Measurements from ENCODE around the gene CPZ.

Gene CPZ

DNA sequence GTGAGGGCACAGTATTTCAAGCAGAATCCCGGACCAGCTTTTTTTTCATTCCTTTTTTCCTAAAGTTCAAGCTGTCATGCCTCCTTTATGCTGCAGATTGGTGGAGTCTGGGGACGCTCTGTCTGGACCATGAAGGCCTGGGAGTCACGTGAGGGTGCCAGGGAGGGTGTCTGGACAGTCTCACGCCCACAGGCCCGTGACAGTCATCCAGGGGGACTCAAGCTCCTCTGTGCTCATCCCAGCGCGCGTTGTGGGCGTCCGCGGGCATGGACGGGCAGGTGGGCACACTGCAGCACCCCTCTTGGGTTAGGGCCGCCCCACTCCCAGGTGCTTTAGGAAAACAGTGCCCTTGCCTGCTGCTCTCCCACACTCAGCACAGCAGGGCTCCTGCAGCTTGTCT is 4.8 kb downstream of the CPZ start:
- WGBS (ENCODE audit: insufficient coverage), result 94% methylated on average over 11 of the region's 13 CpGs
- H3K36me3 ChIP-seq (ENCODE audit: control insufficient read depth in 4 of 4, insufficient read depth in 4 of 4, low read length in 3 of 4), result no peaks in the 10 kb centered on the region
- H3K9me3 ChIP-seq (ENCODE audit: control extremely low read depth in 1 of 5, control insufficient read depth in 4 of 5, insufficient read depth in 2 of 5, low read depth in 1 of 5, low read length in 4 of 5), result no peaks in the 10 kb centered on the region
- H3K4me3 ChIP-seq (ENCODE audit: control insufficient read depth in 1 of 7, extremely low read depth in 1 of 7, insufficient read depth in 4 of 7, low read depth in 2 of 7, low read length in 6 of 7), result no peak overlapping the region
- ChIA-PET POLR2A (no interaction called here), CTCF (interaction anchor here (1.2 to 1.7 kb wide), 2 partner anchors 10 to 129 kb away, joined by 4 to 13 read pairs; no protein-coding TSS in a partner anchor)
- DNase-seq, result no peak
- H3K27ac ChIP-seq (ENCODE audit: insufficient read depth in 1 of 2, low read depth in 1 of 2, low read length in 2 of 2, poor library complexity in 1 of 2, severe bottlenecking in 2 of 2), result no peak overlapping the region
- H3K4me1 ChIP-seq (ENCODE audit: control extremely low read depth in 1 of 4, control insufficient read depth in 4 of 4, insufficient read depth in 4 of 4, low read length in 3 of 4), result no peaks in the 10 kb centered on the region
- H3K27me3 ChIP-seq (replicated peaks in 2 of 5; ENCODE audit: control insufficient read depth in 4 of 5, insufficient read depth in 5 of 5, low read length in 4 of 5), result peaks cover 0 to 30% (median 12%) of the 10 kb centered on the region in 5 experiments

DNA sequence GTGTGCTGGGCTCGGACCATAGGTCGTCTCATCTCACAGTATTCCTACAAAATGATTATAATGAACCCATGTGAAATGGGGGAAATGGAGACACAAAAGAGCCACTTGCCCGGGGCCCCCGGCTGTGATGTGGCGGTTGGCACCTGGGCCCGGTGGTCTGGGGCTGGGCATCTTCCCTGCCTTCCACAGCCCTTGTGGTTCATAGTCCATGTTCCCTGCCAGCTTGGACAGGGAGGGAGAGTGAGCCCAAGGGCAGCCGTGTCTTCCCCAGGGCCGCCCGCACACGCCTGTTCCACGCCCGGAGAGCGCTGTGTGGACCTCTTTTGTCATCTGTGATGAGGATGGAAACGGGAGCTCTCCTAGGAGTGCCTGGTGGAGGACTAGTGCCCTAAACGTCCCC is 5.2 kb downstream of the CPZ start:
- POLR2A ChIA-PET, result no interaction called here
- Histone ChIP-seq H3K4me3 (ENCODE audit: control insufficient read depth in 1 of 7, extremely low read depth in 1 of 7, insufficient read depth in 4 of 7, low read depth in 2 of 7, low read length in 6 of 7) (no peak overlapping the region), H3K27ac (ENCODE audit: insufficient read depth in 1 of 2, low read depth in 1 of 2, low read length in 2 of 2, poor library complexity in 1 of 2, severe bottlenecking in 2 of 2) (no peak overlapping the region), H3K36me3 (ENCODE audit: control insufficient read depth in 4 of 4, insufficient read depth in 4 of 4, low read length in 3 of 4) (no peaks in the 10 kb centered on the region), H3K27me3 (replicated peaks in 2 of 5; ENCODE audit: control insufficient read depth in 4 of 5, insufficient read depth in 5 of 5, low read length in 4 of 5) (peaks cover 0 to 29% (median 12%) of the 10 kb centered on the region in 5 experiments), H3K9me3 (ENCODE audit: control extremely low read depth in 1 of 5, control insufficient read depth in 4 of 5, insufficient read depth in 2 of 5, low read depth in 1 of 5, low read length in 4 of 5) (no peaks in the 10 kb centered on the region), H3K4me1 (ENCODE audit: control extremely low read depth in 1 of 4, control insufficient read depth in 4 of 4, insufficient read depth in 4 of 4, low read length in 3 of 4) (no peaks in the 10 kb centered on the region)
- WGBS (ENCODE audit: insufficient coverage), result 93% methylated on average over 10 of the region's 15 CpGs
- DNase-seq, result no peak
- CTCF ChIA-PET, result interaction anchor here (1.2 to 1.7 kb wide), 2 partner anchors 10 to 130 kb away, joined by 4 to 13 read pairs; no protein-coding TSS in a partner anchor

DNA sequence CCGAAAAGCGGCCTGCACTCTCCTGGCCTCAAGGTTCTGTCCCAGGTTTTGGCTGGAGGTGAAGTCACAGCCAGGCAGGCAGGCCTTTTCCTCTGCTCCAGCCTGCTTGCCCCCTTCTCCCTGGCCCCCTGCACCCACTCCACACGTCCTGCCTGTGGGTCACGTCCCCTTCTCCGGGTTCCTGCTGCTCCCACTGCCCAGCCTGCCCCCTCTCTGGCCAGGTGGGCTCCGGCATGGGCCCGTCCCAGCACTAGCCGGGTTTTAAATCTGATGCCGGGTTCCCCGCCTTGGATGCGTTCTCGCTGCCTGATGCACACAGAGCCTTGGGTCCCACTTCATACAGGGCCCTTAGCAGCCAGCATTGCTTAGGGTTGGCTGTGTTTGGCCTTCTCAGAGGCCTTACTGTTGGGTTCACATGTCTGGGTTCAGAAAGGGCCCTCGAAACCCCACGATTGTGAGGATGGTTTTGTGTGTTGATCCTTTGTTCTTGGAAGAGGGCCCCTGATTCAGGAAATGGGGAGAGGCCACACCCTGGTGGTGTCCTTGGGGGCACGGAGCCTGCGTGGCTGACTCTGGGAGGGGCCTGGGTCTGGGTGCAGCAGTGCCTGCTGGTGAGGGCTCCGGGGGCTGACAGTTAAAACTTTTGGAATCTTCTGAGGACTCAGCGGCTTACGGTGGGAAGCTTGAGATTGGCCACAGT is 6.0 kb downstream of the CPZ start:
- H3K36me3 ChIP-seq (ENCODE audit: control insufficient read depth in 4 of 4, insufficient read depth in 4 of 4, low read length in 3 of 4), result no peaks in the 10 kb centered on the region
- DNase-seq, result no peak
- 87% methylated on average over 15 of the region's 19 CpGs for WGBS (ENCODE audit: insufficient coverage)
- CTCF ChIA-PET, result interaction anchor here (0.7 kb wide), 1 partner anchor 197 kb away, joined by 3 read pairs; no protein-coding TSS in a partner anchor
- H3K9me3 ChIP-seq (ENCODE audit: control extremely low read depth in 1 of 5, control insufficient read depth in 4 of 5, insufficient read depth in 2 of 5, low read depth in 1 of 5, low read length in 4 of 5), result no peaks in the 10 kb centered on the region
- no peak overlapping the region for H3K4me3 ChIP-seq (ENCODE audit: control insufficient read depth in 1 of 7, extremely low read depth in 1 of 7, insufficient read depth in 4 of 7, low read depth in 2 of 7, low read length in 6 of 7)
- POLR2A ChIA-PET, result no interaction called here
- H3K27me3 ChIP-seq (replicated peaks in 2 of 5; ENCODE audit: control insufficient read depth in 4 of 5, insufficient read depth in 5 of 5, low read length in 4 of 5), result peaks cover 0 to 27% (median 9%) of the 10 kb centered on the region in 5 experiments
- no peak overlapping the region for H3K27ac ChIP-seq (ENCODE audit: insufficient read depth in 1 of 2, low read depth in 1 of 2, low read length in 2 of 2, poor library complexity in 1 of 2, severe bottlenecking in 2 of 2)
- H3K4me1 ChIP-seq (ENCODE audit: control extremely low read depth in 1 of 4, control insufficient read depth in 4 of 4, insufficient read depth in 4 of 4, low read length in 3 of 4), result no peaks in the 10 kb centered on the region

DNA sequence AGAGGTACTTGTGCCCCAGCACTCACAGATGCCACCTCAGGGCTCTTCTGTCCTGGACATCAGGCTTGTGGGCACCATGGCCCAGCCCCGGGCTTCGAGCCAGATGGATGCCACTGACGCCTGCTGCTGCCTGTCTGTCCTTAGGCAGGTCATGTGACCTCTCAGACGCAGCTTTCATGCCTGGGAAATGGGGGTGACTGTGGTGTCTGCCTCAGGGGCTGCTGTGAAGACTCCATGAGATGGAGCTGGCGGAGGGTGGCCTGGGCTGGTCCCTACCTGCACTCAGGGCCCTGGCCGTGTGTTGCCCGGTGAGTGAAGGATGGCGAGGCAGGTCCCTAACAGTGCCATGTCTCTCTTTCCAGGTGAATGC is 6.5 kb downstream of the CPZ start:
- Histone ChIP-seq H3K36me3 (ENCODE audit: control insufficient read depth in 4 of 4, insufficient read depth in 4 of 4, low read length in 3 of 4) (no peaks in the 10 kb centered on the region), H3K27me3 (replicated peaks in 2 of 5; ENCODE audit: control insufficient read depth in 4 of 5, insufficient read depth in 5 of 5, low read length in 4 of 5) (peaks cover 0 to 25% (median 5%) of the 10 kb centered on the region in 5 experiments), H3K4me1 (ENCODE audit: control extremely low read depth in 1 of 4, control insufficient read depth in 4 of 4, insufficient read depth in 4 of 4, low read length in 3 of 4) (no peaks in the 10 kb centered on the region), H3K9me3 (ENCODE audit: control extremely low read depth in 1 of 5, control insufficient read depth in 4 of 5, insufficient read depth in 2 of 5, low read depth in 1 of 5, low read length in 4 of 5) (no peaks in the 10 kb centered on the region), H3K4me3 (ENCODE audit: control insufficient read depth in 1 of 7, extremely low read depth in 1 of 7, insufficient read depth in 4 of 7, low read depth in 2 of 7, low read length in 6 of 7) (no peak overlapping the region), H3K27ac (ENCODE audit: insufficient read depth in 1 of 2, low read depth in 1 of 2, low read length in 2 of 2, poor library complexity in 1 of 2, severe bottlenecking in 2 of 2) (no peak overlapping the region)
- CTCF ChIA-PET, result interaction anchor here (0.7 kb wide), 1 partner anchor 196 kb away, joined by 3 read pairs; no protein-coding TSS in a partner anchor
- POLR2A ChIA-PET, result no interaction called here
- 91% methylated on average over 8 of the region's 8 CpGs for WGBS (ENCODE audit: insufficient coverage)
- no peak for DNase-seq

DNA sequence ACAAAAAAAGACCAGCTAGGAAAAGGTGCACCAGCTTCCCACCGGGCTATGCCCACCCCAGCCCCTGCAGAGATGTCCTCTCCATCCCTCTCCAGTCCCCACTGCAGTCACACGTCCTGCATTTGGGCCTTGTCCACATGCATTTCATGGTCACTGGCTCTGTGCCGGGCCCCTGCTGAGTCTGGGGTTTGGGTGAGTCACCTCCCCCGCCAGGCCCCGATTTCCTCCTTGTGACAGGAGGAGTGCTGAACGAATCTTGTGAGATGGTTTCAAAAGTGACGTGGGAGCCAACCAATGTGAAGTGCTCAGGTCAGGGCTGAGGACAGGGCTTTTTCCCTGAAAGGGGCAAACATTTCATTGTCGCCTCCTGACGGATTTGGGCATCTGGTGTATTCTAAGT is 7.1 kb downstream of the CPZ start:
- no peaks in the 10 kb centered on the region for H3K9me3 ChIP-seq (ENCODE audit: control extremely low read depth in 1 of 5, control insufficient read depth in 4 of 5, insufficient read depth in 2 of 5, low read depth in 1 of 5, low read length in 4 of 5)
- POLR2A ChIA-PET, result no interaction called here
- H3K4me3 ChIP-seq (ENCODE audit: control insufficient read depth in 1 of 7, extremely low read depth in 1 of 7, insufficient read depth in 4 of 7, low read depth in 2 of 7, low read length in 6 of 7), result no peak overlapping the region
- no peaks in the 10 kb centered on the region for H3K4me1 ChIP-seq (ENCODE audit: control extremely low read depth in 1 of 4, control insufficient read depth in 4 of 4, insufficient read depth in 4 of 4, low read length in 3 of 4)
- peaks cover 0 to 21% (median 5%) of the 10 kb centered on the region in 5 experiments for H3K27me3 ChIP-seq (replicated peaks in 2 of 5; ENCODE audit: control insufficient read depth in 4 of 5, insufficient read depth in 5 of 5, low read length in 4 of 5)
- WGBS (ENCODE audit: insufficient coverage), result 35% methylated on average over 6 of the region's 9 CpGs
- no peak overlapping the region for H3K27ac ChIP-seq (ENCODE audit: insufficient read depth in 1 of 2, low read depth in 1 of 2, low read length in 2 of 2, poor library complexity in 1 of 2, severe bottlenecking in 2 of 2)
- CTCF ChIA-PET, result no interaction called here
- peak in 2 of 3 donors; percentile 4 to 10 for DNase-seq
- H3K36me3 ChIP-seq (ENCODE audit: control insufficient read depth in 4 of 4, insufficient read depth in 4 of 4, low read length in 3 of 4), result no peaks in the 10 kb centered on the region

DNA sequence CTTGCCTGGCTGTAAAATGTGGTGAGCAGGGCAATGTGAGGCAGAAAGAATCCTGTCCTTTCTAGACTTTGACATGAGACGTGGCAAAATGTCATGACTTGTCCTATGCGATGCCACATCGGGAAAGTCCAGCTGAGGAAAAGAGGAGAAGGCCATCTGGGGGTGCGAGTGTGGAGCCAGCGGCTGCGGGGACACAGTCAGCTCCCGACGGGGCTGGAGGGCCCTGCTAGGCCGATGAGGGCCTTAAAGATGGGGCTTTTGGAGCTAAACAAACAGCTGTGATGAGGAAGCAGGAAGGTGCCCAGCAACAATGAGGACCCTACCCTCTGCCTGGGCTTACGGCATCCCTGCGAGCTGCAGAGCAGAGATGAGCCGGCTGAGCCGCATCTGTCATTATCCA is 7.7 kb downstream of the CPZ start:
- ChIA-PET CTCF (interaction anchor here (0.8 kb wide), 1 partner anchor 379 kb away, joined by 3 read pairs; no protein-coding TSS in a partner anchor), POLR2A (no interaction called here)
- Histone ChIP-seq H3K4me1 (ENCODE audit: control extremely low read depth in 1 of 4, control insufficient read depth in 4 of 4, insufficient read depth in 4 of 4, low read length in 3 of 4) (no peaks in the 10 kb centered on the region), H3K27me3 (replicated peaks in 2 of 5; ENCODE audit: control insufficient read depth in 4 of 5, insufficient read depth in 5 of 5, low read length in 4 of 5) (peaks cover 0 to 21% (median 3%) of the 10 kb centered on the region in 5 experiments), H3K36me3 (ENCODE audit: control insufficient read depth in 4 of 4, insufficient read depth in 4 of 4, low read length in 3 of 4) (no peaks in the 10 kb centered on the region), H3K4me3 (ENCODE audit: control insufficient read depth in 1 of 7, extremely low read depth in 1 of 7, insufficient read depth in 4 of 7, low read depth in 2 of 7, low read length in 6 of 7) (no peak overlapping the region), H3K9me3 (ENCODE audit: control extremely low read depth in 1 of 5, control insufficient read depth in 4 of 5, insufficient read depth in 2 of 5, low read depth in 1 of 5, low read length in 4 of 5) (no peaks in the 10 kb centered on the region), H3K27ac (ENCODE audit: insufficient read depth in 1 of 2, low read depth in 1 of 2, low read length in 2 of 2, poor library complexity in 1 of 2, severe bottlenecking in 2 of 2) (no peak overlapping the region)
- no peak for DNase-seq
- WGBS (ENCODE audit: insufficient coverage), result 97% methylated on average over 13 of the region's 13 CpGs

DNA sequence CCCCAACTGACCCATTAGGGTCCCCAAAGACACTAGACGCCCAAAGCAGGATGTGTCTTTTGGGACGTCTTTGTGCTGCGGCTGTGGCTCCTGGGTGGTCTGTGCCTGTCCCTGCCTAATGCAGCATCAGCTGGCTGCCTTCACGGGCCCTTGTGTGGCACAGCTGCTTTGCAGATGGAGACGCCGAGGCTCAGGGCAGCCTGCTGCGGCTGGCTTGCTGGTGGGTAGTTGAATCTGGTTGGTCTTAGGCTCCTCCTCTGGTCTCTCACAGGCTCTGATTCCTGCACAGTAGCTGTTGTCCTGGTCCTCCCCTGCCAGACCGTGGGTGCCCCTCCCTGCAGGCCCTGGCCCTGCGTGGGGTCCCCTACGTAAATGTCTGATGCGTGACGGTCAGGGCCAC is 8.1 kb downstream of the CPZ start:
- Histone ChIP-seq H3K4me3 (ENCODE audit: control insufficient read depth in 1 of 7, extremely low read depth in 1 of 7, insufficient read depth in 4 of 7, low read depth in 2 of 7, low read length in 6 of 7) (no peak overlapping the region), H3K9me3 (ENCODE audit: control extremely low read depth in 1 of 5, control insufficient read depth in 4 of 5, insufficient read depth in 2 of 5, low read depth in 1 of 5, low read length in 4 of 5) (no peaks in the 10 kb centered on the region), H3K36me3 (ENCODE audit: control insufficient read depth in 4 of 4, insufficient read depth in 4 of 4, low read length in 3 of 4) (no peaks in the 10 kb centered on the region), H3K4me1 (ENCODE audit: control extremely low read depth in 1 of 4, control insufficient read depth in 4 of 4, insufficient read depth in 4 of 4, low read length in 3 of 4) (no peaks in the 10 kb centered on the region), H3K27ac (ENCODE audit: insufficient read depth in 1 of 2, low read depth in 1 of 2, low read length in 2 of 2, poor library complexity in 1 of 2, severe bottlenecking in 2 of 2) (no peak overlapping the region), H3K27me3 (replicated peaks in 2 of 5; ENCODE audit: control insufficient read depth in 4 of 5, insufficient read depth in 5 of 5, low read length in 4 of 5) (peaks cover 0 to 21% (median 2%) of the 10 kb centered on the region in 5 experiments)
- CTCF ChIA-PET, result interaction anchor here (0.8 kb wide), 1 partner anchor 380 kb away, joined by 3 read pairs; no protein-coding TSS in a partner anchor
- DNase-seq, result no peak
- POLR2A ChIA-PET, result no interaction called here
- WGBS (ENCODE audit: insufficient coverage), result 97% methylated on average over 12 of the region's 12 CpGs
